Activated effector memory CD4-positive, alpha-beta T cell treated with anti-CD3 and anti-CD28 coated beads, Interleukin-2, amount 50 U/mL, for 16 hours (primary cell): ENCODE results near the gene SHC3.

Source experiments
- DNase-seq: peaks from one replicate; pipeline ENCODE4 v3.0.0-alpha.2; 2020

SHC3 gene

DNA sequence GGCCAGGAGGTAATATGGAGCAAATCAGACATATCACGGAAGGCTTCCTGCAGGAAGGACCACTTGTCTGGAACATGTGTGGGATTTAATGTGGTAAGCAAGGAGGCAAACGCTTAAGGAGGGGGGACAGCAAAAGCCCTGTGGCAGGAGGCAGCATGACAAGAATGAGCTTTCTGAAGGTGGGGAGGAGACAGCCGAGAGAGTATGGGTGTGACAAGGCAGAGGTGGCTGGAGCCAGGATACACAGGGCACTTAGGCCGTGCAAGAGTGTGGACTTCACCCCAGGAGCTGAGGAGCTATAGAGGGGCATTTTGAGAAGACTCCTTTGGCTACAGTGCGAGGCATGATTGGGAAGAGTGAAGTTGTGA, 201.7 kb downstream of the SHC3 start:
- no peak for DNase-seq

DNA sequence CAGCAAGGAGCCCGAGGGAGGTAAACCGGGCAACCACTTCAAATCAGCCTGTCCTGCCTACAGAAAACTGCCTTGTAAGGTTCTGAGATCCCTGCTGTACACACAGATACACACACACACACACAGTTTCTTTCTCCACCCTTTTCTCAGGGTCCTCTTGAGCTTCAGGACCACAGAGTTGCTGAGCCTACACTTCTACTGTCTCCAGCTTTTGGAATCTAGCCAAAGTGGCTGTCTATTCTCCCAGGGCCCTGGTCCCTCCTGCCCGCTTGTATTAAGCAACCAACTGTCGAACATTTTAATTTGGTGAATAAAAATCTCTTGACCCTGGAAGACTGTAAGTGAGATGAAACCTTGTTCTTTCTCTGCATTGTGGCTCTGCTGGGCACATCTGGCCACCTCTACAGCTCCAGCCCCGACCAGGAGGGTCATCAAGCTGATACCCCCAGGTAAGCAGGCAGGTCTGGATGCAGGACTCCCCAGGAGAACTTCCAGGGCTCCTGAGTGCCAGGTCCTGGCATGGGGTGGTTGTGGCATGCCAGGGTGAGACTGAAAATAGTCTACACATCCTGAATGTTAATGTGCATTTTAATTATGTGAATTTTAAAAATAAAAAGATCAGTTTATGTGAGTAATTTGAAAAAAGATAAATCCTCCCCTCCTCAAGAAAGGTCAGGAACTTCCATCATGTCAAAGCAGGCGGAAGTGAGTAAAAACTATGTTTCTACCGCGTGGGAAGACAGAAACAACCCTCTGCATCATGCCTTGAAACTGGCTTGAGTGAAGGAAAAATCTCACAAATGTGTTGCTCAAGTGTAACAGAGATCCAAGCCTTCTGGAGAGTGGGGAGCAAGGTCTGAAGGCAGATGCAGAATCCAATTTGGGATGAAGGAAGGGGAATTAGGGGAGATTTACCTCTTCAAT, 202.4 kb downstream of the SHC3 start:
- no peak for DNase-seq

DNA sequence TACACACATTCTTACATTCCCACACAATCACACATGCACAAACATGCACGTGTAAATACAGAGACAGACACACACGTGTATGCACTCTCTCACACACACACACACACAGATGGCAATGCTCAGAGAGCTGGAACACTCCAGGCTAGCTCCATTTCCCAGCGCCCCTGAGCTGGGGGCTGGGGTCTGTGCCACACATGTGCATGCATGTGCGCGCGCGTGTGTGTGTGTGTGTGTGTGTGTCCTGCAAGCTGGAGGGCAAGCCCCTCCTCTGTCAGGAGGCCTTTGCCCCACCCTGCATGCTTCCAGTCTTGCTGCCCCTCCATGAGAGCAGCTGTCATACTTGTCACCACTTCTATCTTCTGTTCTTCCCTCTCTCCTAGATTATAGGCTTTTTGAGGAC, 204.0 kb downstream of the SHC3 start:
- DNase-seq, result no peak

DNA sequence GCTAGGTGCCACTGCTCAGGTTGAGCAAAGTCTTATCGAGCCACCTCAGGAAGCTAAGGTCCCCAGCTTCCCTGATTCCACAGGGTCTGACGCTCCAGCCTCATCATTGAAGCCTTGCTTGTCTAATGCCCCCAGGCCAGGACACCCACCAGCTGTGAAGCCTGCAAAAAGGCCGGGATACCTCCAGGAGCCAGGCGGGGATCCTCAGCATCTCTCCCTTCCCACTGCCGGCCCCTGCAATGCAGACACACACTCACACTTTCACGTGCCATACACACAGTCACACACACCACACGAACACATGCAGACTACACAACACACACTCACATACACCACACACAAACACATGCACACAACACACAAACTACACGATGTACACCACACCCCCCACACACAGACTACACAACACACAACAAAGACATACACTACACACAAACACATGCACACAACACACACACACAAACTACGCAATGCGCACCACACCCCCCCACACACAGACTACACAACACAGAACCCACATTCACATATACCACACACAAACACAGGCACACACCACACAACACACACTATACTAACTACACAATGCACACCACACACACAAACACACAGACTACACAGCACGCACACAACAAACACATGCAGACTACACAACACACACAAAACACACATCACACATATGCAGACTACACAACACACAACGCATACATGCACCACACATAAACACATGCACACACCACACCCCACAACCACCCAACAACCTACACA, 205.2 kb downstream of the SHC3 start:
- no peak for DNase-seq

DNA sequence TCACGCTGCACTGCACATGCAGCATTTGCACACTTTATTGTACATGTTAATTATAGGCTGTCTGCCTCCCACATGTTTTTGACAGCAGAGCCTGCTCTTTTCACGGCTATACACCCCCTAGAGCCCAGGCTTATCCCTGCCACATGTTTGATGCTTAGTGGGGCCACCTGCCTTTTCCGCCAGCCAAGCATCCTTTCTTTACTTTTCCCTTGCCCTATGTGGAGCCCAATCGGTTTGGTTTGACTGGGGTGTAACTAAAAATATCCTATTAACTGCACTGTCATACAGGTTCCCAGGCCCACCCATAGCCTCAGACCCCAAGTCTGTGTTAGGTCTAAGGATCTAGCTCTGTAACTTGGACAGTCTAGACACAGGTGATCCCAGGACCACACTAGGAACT, 206.2 kb downstream of the SHC3 start:
- no peak for DNase-seq

DNA sequence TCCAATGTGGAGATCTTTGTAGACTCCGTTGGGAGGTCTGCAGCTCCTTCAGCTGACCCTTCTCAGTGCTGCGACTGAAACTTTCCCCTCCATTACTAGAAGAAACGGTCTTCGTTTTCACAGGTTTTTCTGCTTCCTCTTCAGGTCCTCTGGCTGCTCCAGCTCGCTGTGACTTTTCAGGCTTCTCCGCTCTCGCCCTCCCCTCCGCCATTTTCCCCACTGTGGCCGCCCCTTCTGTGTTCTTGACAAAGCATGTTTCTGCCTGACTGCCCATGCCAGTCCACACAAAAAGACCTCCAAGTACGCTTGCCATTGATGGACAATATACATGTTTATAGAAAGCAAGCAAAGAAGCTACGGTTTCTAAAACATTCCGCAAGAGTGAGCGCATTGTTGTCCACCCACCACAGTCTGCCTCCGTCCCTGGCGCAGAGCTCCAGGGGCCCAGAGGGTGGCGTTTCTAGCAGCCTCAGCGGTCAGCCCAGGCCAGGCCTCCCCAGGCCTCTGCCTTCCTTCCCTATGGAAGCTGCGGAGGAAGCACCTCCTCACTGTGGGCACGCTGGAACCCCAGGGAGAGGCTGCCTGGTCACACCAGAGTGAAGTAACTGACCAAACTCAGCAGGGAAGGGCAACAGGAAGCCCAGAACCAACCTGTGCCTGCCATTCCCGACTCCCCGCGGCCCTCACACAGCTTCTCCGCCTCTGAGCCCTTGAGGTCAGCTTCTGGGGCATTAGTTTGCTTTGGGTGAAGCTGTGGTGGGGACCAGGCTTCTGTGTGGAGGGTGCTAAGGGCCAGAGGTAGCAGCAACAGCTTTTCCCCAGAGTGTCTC, 207.3 kb downstream of the SHC3 start:
- no peak for DNase-seq

DNA sequence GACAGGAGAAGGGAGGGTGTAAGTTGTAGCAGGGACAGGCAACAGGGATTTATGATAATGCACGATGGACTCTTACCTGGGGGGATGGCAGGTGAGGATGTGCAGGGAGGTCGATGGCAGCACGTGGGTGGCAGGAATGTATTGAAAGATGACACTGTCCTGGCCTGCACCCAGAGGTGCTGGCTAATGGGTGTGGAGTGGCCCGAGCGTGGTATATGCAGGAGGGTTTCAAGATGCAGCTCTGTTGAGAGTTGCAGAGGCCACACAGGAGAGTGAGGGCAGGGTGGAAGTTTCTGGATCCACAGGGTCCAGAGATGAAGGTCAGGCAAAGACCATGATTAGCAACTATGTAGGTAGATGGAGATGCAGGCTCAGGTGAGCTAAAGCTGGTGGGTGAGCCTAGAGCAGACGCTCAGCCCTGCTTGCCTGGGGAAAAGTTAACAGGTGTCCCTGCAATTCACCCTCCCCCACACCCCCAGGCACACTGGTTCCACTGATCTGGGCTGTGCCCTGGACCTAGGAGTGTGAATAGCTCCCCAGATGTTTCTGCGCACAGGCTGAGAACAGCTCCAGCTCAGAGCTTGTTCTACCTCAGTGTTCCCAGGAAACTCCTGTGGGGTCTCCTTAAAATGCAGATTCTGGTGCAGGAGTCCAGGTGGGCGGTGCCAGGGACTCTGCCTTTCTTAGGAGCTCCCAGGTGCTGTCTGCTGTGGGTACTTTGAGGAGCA, 208.8 kb downstream of the SHC3 start:
- DNase-seq, result no peak

DNA sequence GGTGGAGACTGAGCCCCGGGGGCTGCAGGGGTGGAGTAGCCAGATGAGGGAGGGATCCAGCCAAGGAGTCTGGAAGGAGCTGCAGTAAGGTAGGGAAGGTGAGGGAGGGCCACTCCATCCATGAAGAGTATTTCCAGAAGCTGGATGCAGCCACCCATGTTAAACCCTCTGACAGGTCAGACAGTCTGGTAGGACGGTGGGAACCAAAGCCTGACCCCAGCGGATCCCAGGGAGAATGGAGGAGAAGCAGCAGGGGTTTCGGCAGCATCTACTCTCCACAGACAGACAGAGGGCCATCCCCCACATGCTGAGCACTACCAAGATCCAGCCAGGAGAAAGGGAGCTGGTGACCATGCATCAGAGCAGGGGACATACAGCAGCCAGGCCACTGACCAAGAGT, 209.8 kb downstream of the SHC3 start:
- DNase-seq, result no peak

DNA sequence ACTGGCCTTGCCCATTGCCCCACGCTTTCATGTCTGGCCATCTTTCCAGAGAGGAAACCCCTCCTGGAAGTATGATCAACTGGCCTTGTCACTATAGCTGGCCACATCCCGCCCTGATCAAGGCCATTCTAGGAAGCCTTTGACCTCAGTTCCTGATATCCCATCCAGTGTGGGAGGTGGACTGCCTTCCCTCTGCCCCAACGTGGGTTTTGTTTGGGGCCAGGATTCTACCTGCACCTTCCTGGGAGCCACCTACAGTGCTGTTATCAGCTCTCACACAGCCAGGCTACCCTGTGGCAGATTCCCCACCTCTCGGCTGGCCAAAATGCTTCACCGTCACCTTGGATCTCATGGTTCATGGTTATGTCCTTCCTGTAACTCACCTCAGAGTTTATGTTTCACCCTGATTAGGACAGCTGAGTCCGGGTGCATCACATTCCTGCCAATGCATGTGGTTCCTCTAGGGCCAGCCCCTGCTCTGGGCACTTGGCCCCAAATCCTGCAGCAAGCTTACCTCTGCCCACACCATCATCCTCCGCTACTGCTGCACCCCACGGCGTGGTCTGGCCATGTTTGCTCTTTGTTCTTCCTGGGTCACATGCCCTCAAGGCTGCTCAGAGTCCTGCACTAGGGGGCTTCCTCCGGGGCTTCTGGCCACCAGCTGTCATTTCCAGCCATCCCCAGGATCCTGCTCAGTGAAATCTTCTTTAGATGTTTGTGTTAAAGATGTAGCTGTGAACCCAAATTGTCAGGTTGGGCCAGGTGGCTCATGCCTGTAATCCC, 211.5 kb downstream of the SHC3 start:
- no peak for DNase-seq

DNA sequence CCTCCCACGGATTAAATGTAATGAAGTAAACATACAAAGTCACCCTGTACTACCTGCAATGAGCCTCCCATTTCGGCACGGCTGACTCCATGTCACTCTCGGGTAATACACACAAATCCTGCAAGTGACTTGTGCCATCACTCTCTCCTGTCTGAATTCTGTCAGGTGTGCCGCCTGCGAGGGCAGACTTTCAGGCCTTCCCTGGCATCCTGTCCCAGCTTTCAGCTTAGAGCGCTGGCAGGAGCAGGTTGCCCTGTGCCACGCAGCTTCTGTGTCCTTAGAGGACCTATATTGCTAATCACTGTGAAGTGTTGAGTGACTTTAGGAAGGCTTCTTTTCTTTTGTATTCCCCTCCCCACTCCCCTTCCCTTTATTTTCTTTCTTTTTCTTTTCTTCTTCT, 213.1 kb downstream of the SHC3 start:
- DNase-seq, result no peak

DNA sequence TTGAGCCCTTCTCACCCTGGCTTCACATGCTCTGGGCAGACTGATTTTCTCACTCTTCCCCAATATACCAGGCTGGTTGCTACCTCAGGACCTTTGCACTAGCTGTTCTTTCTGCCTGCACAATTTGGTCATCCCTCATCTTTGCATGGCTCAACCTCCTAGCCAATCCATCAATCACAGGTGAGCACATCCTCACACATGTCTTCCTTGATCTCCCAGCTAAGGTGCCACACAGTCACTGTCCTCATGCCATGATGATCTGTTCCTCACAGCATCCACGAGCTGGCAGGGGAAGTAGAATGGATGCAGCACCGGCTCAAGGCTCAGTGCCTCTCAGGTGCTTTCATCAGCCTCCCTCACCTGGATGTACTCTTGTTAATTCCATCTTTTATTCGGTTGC, 218.0 kb downstream of the SHC3 start:
- no peak for DNase-seq

DNA sequence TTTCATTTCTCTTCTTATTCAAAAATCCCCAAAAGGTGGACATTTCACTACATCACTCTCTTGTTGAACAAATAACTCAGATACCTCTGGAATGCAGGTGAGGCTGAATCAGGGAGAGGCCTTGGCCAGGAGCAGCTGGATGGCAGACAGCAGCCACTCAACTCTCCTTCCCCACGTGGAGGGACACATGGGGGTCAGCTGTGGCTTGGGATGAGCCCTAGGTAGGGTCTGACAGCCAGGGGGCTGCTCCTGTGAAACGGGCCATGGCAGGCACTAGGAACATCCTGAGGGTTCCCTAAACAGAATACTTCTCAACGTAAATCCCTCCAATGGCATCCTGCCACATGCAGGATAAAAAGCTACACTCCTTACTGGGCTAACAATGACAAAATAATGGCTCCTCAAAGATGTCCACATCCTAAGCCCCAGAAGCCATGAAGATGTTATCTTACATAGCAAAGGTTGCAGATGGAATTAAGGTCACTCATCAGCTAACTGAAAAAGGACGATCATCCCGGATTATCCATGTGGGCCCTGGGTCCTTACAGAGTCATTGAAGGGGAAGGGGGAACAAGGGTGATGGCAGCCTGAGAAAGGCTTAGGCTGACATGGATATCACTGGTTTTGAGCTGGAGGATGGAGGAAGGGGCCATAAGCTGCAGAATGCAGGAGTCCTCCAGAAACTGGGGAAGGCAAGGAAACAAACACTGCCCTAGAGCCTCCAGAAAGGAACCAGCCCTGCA, 218.7 kb downstream of the SHC3 start:
- no peak for DNase-seq

DNA sequence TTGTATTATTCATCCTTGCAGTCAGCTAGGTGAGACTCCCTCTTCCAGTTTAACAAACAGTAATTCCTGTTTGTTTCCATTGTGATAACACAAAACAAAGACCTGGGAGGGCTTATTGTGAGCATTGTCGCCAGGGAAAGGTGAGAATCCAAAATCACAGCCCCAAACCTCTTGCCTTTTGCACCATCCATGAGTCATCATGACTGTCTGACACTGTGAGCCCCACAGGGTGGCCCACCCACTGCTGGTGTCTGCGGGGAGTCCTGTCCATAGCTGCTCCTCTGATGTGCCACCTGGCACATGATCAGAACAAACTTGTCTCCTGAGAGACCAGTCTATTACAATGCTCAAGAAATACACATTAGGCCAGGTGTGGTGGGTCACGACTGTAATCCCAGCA, 221.1 kb downstream of the SHC3 start:
- no peak for DNase-seq
